GM21515 (cell line): ENCODE measurements around the gene FHOD3.

Experiments used
- ATAC-seq: cut with Tn5 transposase; IDR thresholded peaks from one replicate; pipeline ENCODE4 v1.9.1; 2021; ENCODE audit not compliant: unreplicated experiment

The FHOD3 gene

DNA sequence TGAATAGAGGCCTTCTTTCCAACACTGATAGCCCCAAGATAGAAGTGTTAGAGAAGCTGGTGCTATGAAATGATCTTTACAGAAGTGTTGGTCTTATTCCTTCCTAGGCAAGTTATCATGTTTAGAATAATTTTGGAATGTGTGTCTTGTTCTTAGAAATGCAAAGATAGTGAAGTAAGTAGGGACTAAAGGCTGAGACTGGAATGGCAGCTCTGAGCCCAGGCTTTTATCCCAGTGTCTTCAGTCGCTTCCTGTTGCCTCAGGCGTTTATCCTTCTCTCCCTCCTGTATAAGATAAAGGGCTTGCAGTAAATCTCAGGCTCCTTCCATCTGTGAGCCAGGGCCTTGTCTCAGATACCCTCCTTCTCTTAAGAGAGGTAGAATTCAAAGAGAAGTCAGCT is 313.1 kb downstream of the FHOD3 start:
- no peak for ATAC-seq

DNA sequence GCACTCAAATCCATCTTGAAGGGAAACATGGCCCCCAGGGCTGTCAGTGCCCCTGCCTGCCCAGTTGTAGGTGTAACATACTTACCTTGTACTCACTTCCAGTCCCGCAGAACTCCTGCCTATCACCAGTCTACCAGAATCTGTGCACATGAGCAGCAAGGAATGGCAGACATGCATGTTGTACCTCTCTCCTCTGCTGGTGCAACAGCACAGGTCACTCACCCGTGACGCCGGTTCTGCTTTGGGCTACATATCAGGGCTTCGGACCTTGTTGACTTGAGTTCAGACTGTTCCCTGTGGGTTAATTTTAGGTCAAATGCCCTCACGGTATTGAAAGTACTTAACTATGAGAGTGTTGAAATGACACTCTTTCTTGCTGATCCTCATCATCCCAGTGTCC is 315.6 kb downstream of the FHOD3 start:
- ATAC-seq = no peak

DNA sequence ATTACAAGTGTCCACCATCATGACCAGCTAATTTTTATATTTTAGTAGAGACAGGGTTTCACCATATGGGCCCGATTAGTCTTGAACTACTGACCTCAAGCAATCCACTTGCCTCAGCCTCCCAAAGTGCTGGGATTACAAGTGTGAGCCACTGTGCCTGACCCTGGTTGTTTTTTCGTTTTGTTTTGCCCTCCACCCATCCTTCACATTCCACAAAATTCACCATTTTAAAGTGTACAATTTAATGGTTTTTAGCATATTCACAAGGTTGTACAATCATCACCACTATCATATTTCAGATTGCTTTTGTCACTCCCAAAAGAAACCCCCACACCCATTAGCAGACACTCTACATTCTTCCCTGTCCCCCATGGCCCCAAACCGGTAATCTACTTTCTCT is 316.3 kb downstream of the FHOD3 start:
- no peak for ATAC-seq

DNA sequence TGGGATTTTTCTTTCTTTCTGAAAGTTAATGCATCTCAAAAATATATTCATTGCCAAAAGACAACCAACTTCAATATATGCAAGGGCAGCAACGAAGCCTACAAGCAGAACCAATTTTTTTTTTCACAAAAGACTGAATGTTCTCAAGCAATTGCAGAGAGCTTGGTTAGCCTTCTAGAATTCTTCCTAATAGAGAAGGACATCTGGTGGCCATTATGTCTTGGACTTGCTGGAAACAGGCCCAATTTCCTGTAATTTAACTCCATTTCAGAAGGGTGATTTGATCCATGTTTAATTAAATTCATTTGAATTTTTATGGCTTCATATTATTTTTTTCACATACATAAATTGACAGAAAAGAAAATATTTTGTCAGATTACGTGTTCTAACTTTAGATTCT is 323.3 kb downstream of the FHOD3 start:
- no peak for ATAC-seq

DNA sequence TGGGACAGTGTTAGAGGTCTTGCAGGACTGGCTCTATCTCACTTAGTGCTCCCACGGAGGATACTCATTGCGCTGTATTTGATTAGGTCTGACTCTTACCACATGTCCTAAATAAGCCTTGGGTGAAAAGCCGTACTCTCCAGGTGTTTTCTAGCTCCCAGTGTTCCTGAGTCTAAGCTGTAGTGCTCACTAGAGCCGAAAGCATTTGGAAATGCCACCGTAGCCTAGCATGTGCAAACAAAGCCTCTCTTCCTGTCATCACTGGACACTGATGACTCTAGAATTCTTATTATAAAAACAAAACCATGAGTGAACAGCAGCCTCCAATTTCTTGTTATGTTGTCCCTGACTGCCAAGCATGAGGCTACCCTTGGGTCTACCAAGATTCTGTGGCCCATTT is 325.1 kb downstream of the FHOD3 start:
- no peak for ATAC-seq

DNA sequence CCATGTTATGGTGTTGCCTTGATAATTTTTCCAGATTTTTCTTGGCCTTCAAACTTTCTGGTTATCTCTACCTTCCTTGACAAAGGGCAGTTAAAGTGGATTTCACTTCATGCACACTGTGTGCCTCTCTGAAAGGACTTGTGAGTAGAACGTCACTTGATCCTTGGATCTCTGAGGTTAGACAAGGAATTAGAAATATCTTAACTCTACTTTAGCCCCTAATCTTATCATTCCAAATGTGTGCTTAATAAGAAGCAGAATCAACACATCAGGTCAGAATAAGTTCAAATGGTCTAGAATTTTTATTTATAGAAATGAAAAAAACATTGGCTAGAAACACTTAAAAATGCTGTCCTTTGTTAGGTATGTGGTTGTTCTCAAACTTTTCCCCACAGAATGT is 325.6 kb downstream of the FHOD3 start:
- no peak for ATAC-seq

DNA sequence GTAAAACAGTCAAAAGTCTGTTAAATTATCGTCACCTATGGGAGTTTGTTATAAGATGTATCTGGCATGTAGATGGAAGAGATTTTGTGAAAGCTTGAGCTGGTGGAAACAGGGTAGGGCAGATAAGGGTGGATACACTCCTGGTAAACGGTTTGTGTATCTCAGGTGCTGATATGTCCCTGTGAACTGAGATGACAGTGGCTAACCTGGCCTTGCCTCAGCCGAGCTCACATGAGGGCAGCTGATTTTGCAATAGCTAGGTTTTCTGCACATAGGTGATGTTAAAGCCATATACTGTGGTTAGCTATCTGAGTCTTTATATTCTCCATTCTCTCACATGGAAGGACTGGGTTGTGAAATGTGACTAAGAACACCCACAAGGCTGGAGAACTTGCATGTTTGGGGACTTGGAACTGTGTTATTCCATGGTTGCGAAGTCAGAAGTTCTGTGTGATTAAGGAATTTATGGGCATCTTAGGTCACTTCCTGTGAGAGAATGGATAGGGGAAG is 326.2 kb downstream of the FHOD3 start:
- ATAC-seq = no peak

DNA sequence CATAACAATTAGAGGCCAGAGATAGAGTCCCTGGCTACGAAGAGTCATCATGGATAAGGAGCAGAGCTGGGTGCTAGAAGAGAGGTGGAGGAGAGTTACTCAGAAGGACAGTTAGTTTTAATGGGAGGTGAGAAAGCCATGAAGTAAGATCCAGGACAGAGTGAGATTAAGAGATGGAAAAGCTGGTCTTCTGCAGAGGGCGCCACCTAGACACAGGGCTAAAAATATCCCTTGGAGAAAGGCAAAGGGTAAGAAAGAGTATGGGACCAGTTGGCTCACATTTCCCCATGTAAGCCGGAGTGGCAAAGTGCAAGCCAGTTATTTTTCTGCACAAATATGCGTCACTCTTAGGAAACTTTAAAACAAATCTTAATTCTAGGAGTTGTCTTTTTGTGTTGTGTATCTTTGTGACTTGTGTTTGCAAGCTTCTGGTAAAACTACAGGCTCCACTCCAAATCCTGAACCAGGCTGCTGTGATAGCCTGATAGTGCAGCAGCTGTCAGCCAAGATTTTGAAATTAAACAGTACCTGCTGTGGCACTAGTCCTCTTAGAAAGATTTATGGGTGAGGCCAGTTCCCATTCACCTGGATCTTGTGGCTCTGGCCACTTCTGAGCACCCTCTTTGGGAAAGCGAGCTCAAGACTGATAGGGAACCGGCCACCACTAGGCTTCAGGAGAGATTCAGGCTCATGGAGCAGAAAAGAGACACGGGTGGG is 327.1 kb downstream of the FHOD3 start:
- no peak for ATAC-seq

DNA sequence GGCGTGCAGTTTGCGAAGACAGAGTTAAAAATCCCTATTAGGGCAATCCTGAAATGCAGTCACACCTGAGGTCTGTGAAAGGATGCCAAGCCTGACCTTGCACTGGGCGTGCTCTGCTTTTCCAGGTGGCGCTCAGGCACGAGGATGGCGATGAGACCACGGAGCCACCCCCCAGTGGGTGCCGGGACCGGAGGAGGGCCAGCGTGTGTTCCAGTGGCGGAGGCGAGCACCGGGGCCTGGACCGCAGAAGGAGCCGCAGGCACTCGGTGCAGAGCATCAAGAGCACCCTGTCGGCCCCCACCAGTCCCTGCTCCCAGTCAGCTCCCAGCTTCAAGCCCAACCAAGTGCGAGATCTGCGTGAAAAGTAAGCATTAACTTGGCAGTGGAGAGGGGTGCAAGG is 327.9 kb downstream of the FHOD3 start:
- no peak for ATAC-seq

DNA sequence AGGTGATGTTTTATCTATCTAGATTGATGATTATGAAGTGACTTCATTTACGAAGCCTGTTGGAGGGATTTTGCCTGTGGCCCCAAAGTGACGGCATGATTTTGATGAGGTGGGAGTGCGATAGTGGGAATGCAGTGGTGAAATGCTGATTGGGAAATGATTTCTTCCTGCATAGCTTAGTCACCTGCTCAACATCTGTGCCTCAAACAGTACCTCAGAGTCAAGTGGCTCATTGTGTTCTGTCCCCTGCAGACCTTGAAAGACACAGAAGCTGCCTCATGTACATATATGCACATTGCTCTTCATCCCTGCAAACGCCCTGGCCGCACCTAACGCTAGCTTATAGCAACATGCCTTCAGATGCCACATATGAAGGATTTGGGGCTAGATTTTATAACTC is 330.1 kb downstream of the FHOD3 start:
- no peak for ATAC-seq

DNA sequence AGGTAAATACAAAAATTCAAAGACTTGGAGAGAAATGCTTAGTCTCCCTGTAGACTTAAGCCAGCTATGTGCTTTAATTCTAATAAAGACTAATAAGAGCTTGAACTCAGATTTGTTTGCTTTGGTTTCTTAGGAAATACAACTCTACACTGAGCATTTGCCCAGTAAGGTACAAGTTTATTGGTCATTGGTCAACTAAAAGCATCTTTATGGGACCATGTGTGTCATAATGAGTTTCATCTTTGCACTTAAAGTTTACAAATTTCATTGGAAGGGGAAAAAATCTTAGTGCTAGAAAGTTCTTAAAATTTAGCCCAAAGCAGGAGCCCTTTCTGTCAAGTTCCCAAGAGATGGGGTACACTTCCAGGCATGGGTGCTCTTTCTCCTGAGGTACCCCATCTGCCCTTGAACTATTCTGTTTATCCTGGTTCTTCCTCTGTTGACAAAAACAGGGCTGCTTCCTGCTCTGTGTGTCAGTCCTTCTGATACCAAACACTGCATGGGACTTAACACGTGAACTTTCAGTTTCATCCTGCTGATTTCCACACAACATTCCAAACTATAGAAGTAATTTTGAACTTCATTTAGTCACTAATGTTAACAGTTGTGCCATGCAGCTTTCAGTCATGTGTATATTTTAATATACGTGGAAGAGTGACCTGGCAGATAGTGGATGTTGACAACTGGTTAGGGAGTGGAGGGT is 331.1 kb downstream of the FHOD3 start:
- no peak for ATAC-seq

DNA sequence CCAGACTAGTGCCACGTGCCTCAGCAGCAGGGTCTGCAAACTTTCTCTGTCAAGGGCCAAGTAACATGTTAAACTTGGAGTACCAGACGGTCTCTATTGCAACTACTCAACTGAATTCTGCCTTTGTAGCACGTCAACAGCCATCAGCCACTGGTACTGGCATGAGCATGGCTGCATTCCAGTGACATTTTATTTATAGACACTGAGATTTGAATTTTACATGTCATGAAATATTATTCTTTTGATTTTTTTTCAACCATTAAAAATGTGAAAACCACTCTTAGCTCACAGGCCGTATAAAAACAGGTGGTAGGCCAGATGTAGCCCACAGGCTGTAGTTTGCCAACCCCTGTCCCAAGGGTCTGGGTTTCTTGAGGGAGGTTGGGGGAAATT is 331.6 kb downstream of the FHOD3 start:
- no peak for ATAC-seq

DNA sequence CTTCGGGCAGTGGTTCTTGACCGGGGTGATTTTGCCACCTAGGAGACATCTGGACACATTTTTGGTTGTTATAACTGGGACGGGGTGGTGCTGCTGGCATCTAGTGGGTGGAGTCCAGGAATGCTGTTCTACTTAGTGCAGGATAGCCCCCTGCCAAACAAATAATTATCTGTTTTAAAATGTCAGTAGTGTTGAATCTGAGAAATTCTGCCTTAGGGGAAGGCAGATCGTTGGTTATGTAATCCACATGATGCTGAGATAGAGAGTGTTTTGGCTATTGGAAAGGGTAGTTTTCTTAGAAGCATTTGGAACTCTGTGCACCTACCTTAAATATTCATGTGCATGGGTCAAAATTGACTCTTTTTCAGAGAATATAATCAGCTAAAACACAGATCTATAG is 332.3 kb downstream of the FHOD3 start:
- no peak for ATAC-seq

DNA sequence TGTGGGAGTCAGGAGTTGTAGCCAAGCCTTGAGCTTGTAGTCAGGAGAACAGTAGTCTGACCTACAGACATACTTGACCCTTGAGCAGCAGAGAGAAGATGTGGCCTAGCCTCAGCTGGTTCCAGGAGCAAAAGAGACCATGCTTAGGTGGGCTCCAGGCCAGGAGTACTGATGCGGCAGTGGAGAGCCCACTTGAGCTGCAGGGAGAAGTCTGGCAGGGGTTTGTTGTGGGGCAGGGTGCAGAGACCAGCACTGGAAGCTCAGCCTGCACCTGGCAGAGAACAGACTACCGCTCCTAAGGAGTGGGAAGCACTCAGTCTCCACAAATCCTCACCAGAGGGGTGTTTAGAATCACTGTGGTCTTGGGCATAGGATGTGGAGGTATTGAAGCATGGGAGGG is 333.4 kb downstream of the FHOD3 start:
- ATAC-seq = no peak

DNA sequence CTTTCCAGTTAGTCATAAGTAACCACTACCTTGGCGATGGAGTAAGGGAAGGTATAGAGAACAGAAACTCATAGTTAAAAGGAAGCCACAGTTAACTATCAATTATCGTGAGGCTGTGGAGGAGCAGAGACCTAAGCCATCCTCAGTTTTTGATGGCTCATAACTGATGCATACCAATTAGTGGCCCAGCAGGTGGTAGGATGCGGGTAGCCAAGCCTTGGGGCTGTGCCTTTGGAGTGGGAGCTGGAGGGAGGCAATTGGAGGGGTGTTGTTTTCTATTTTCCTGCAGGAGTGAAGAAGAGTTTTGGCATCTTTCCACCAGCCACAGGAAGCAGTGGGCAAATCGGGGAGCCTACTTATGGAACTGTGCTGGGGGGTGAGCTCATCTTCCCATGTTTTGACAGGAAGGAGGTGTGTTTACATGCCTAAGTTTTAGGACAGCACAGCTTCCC is 336.5 kb downstream of the FHOD3 start:
- no peak for ATAC-seq

DNA sequence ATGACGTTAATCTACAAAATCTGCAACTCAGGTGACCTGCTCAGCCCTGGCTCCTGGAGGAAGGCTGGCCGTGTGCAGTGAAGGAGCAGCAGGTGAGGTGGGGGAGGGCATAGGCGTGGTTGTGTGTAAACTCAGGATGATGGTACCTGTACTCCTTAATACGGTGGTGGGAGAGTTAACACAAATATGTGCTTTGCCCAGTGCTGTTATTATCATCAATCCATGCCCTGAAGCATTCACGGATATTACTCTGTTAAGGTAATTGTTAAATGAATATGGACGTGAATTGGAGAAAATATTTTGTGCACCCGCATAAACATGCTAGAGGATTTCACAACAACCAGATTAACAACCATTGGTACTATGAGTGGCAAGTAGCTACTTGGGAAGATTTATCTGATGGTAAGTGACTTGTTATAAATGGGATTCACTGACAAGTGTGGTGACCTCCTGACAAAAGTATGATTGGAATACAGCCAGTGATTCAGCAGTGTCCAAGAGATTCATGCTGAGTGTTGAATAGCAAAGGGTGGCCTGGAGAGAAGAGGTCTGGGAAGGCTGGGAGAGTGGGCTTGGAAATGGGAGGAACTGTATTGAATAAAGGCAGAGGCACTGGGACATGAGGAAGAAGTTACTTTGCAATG is 337.2 kb downstream of the FHOD3 start:
- ATAC-seq = no peak

DNA sequence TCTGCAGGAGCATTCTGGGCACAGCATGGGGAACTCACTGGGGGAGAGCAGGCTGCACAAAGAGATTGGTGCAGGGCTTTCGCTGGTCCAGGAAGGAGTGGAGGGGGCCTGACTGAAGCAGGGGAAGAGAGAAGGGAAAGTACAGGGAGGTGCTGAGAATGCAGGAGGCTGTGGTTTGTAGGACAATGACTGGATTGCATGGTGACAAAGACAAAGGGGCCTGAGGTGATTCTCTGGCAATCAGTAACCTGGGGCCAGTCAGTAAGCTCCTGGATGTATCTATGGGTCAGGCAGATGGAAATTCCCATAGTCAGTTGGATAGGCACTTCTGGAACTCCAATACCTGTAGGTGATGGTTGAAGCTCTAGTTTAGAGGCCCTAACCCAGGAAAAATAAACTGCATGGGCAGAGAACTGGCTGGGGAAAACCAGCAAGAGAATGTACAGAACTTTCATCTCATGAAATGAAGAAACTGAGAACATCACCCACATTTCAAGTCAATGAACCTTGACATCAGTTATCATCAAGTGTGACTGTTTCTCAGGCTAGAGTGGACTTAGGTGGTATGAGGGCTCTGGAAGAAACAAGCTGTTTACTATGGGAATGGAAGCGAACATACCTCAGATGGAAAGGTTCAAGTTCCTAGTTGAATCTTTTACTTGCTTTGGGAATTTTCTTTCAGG is 338.0 kb downstream of the FHOD3 start:
- peak; percentile 36 for ATAC-seq

DNA sequence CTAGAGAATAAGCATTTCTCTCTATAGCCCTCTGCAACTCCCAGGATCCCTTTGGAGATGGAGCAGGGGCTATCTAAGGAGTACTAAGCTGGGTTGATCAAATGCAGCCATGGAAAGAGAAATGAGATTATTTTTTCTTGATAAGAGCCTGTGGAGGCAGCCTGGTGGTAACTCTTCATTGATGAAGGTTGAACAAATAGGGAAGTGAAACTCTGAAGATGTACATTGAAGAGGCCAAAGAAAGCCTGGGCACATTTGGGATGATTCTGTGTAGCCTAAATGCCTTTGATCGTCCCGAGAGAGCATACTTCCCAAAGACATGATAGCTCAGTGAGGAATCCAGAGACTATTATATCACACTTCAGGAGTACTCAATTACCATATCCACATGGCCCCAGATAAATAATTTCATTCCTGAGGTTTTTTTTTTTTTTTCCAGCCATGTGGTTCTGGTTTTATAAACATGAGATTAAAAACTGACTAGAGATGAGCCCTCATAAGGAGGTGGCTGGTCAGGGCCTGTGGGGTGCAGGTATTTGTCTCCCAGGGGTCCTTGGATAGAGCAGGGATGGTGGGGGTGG is 338.8 kb downstream of the FHOD3 start:
- no peak for ATAC-seq

DNA sequence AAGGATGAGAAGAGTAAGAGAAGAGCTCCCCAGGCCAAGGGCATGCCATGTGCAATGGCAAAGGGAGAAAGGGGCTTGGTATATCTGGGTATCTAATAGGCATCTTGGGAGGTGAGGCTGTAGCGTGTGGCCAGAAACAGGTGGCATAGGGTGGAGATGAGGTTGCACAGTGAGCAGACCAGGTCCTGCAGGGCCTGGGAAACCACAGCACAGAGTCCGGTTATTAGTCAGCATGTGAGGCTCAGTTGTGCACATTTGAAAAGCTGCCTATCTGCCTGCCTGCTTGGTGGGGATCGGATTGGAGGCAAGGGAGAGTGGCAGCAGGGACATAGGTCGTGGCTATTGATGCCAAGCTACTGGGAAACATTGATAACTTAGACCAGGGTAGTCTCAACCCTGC is 340.7 kb downstream of the FHOD3 start:
- ATAC-seq = peak; percentile 85

DNA sequence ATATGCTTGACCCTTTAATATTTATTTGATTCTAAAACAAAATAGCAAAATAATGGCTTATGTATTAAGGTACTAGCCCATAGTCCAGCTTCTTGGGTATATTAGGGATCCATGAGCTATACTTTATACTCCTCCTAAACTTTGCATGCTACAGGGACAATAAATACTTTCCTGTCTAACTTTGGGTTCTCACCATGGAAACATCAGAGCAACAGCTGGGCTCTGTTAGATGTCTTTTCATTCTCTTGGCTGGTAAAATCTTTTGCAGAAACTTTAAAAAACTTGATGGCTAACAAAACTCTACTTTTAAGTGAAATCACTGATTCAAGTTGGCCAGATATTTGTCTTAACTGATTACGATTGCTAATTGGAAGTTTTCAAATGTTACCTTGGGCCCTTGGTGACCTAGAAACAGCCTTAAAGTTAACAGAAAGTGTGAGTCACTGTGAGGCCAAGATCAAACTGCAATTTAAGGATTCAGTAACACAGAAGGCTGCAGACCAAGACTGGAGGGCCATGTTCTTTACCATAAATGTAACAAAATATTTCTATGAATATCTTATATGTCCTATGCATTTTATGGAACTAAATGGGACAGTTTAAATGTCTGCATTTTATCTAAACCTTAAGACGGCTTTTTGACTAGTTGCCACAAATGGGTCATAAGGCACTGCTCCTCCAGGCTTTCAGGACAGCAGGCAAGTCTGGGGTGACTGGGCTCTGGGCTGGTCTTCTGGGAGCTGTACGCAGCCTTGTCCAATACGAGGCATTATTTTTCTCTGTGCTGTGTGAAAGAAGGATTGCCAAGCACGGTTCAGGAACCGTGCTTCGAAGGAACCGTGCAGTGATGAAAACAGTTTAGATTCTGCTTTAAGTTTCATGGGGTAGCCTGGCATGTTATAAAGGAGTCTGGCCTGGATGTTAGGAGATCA is 342.8 kb downstream of the FHOD3 start:
- ATAC-seq = no peak
